Measurements from ENCODE around the gene ZSWIM4.

DNA sequence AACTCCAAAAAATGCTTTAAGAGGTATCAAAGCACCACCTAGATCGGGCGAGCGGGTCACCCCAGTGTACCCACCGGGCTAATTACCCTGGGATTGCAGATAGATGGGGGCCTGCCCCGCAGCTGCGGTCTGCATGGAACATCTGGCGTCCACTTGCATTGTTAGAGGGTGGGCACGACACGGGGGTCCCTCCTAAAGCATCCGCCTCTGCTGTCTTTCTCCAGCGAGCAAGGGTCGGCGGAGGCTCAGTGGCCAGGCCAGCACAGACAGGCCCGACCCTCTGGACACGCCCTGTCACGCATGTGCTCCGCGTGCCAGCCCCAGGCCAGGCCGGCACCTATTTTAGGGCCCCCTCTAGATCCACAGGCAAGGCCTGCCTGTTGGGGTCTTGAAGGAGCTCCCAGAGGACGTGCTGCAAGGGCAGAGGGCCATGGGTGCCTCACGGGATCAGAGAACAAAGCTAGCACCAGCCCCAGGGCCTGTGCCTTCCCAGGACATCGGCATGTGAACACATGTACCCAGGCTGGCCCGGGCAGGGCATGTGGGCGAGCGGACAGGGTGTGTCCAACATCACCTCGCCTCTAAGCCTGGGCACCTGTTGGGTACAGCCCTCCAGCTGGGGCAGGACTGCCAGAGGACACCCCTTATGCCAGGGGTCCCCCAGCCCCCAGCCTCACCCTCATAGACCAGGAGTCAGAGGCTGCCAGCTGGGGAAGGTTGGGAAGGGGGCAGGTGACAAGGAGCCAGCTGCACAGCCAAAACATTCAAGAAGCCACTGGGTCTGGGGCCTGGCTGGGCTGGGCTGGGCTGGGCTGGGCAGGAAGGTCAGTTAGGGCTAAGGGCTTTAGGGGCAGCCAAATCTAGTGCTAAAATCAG lies 46.1 kb downstream of the ZSWIM4 start:
- TF ChIP-seq, protein P1, sequence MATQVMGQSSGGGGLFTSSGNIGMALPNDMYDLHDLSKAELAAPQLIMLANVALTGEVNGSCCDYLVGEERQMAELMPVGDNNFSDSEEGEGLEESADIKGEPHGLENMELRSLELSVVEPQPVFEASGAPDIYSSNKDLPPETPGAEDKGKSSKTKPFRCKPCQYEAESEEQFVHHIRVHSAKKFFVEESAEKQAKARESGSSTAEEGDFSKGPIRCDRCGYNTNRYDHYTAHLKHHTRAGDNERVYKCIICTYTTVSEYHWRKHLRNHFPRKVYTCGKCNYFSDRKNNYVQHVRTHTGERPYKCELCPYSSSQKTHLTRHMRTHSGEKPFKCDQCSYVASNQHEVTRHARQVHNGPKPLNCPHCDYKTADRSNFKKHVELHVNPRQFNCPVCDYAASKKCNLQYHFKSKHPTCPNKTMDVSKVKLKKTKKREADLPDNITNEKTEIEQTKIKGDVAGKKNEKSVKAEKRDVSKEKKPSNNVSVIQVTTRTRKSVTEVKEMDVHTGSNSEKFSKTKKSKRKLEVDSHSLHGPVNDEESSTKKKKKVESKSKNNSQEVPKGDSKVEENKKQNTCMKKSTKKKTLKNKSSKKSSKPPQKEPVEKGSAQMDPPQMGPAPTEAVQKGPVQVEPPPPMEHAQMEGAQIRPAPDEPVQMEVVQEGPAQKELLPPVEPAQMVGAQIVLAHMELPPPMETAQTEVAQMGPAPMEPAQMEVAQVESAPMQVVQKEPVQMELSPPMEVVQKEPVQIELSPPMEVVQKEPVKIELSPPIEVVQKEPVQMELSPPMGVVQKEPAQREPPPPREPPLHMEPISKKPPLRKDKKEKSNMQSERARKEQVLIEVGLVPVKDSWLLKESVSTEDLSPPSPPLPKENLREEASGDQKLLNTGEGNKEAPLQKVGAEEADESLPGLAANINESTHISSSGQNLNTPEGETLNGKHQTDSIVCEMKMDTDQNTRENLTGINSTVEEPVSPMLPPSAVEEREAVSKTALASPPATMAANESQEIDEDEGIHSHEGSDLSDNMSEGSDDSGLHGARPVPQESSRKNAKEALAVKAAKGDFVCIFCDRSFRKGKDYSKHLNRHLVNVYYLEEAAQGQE (IDR thresholded peaks at IDR 0.05; ENCODE audit: insufficient read depth in 1 of 2, low read depth in 2 of 2, low read length in 2 of 2), result no peak
- no peak for TF ChIP-seq SIN3A (IDR thresholded peaks at IDR 0.05; ENCODE audit: borderline replicate concordance, insufficient read depth, low read length)
- no peak for TF ChIP-seq FOXP2 (optimal IDR thresholded peaks at IDR 0.05; ENCODE audit: borderline replicate concordance, extremely low read depth, extremely low read length, insufficient read depth)
